Suppressor macrophage (primary cell): ENCODE measurements around the gene TPRN.

ENCODE experiments used
- DNase-seq, 4 experiments: peaks; one replicate each; pipeline ENCODE4 v3.0.0-alpha.2; 2020 to 2022

Gene TPRN

GRCh38 chr9:137159105-137160053 is 41.2 kb downstream of the TPRN start:
- DNase-seq = no peak

- DNase-seq = no peak
Measured at GRCh38 chr9:137158625-137159024, 41.9 kb downstream of the TPRN start.

- no peak for DNase-seq
Measured at GRCh38 chr9:137157618-137158415, 42.7 kb downstream of the TPRN start.

GRCh38 chr9:137156567-137157375 is 43.8 kb downstream of the TPRN start:
- DNase-seq = peak; percentile 68 to 87 (median 78)

GRCh38 chr9:137152844-137153405 is 47.6 kb downstream of the TPRN start:
- DNase-seq = no peak

GRCh38 chr9:137150617-137151457 is 49.7 kb downstream of the TPRN start:
- DNase-seq = peak; percentile 51 to 73 (median 62)

- no peak for DNase-seq
Measured at GRCh38 chr9:137149942-137150616, 50.5 kb downstream of the TPRN start.

- no peak for DNase-seq
Measured at GRCh38 chr9:137149363-137149762, 51.2 kb downstream of the TPRN start.

GRCh38 chr9:137148661-137149060 is 51.9 kb downstream of the TPRN start:
- no peak for DNase-seq

GRCh38 chr9:137148242-137148641 is 52.3 kb downstream of the TPRN start:
- no peak for DNase-seq

- no peak for DNase-seq
Measured at GRCh38 chr9:137147793-137148160, 52.8 kb downstream of the TPRN start.

GRCh38 chr9:137147091-137147792 is 53.3 kb downstream of the TPRN start:
- no peak for DNase-seq

- no peak for DNase-seq
Measured at GRCh38 chr9:137146527-137146918, 54.0 kb downstream of the TPRN start.

- no peak for DNase-seq
Measured at GRCh38 chr9:137145731-137146526, 54.6 kb downstream of the TPRN start.

GRCh38 chr9:137143459-137143858 is 57.1 kb downstream of the TPRN start:
- DNase-seq = no peak

- no peak for DNase-seq
Measured at GRCh38 chr9:137141976-137142936, 58.3 kb downstream of the TPRN start.
